ENCODE measurements around the gene TNRC6C. TPM values are rescaled to one million over a fixed set of nuclear protein-coding genes. Genes with fewer than 3 reads are reported as not detected.

Gene TNRC6C
- polyA plus RNA-seq, 3 donors, result 0.38 to 0.80 (median 0.46) TPM

- H3K4me1 Mint-ChIP-seq, result peaks cover 9% of the 10 kb centered on the region
- Histone ChIP-seq H3K4me2 (replicated peaks; ENCODE audit: extremely low read depth, low read length, poor library complexity, severe bottlenecking) (no peak overlapping the region), H3K4me3 (replicated peaks in 1 of 3; ENCODE audit: low read depth in 2 of 3, low read length in 3 of 3) (no peak overlapping the region), H3K79me2 (ENCODE audit: insufficient read depth, low read length) (no peaks in the 10 kb centered on the region), H3K4me1 (ENCODE audit: control insufficient read depth in 1 of 2, insufficient read depth in 2 of 2, low read length in 2 of 2) (peaks cover 9 to 11% of the 10 kb centered on the region in 2 donors), H3K27ac (ENCODE audit: low read depth in 1 of 2, low read length in 2 of 2) (no peak overlapping the region), H2AFZ (ENCODE audit: insufficient read depth, low read depth, low read length, poor library complexity, severe bottlenecking) (no peak overlapping the region), H3K9ac (ENCODE audit: insufficient read depth, low read length, poor library complexity, severe bottlenecking) (no peak overlapping the region), H3K36me3 (replicated peaks in 1 of 2; ENCODE audit: control insufficient read depth in 1 of 2, insufficient read depth in 2 of 2, low read length in 2 of 2) (no peaks in the 10 kb centered on the region), H4K20me1 (ENCODE audit: insufficient read depth, low read length) (no peaks in the 10 kb centered on the region), H3K9me3 (replicated peaks in 1 of 2; ENCODE audit: control insufficient read depth in 1 of 2, insufficient read depth in 1 of 2, low read length in 2 of 2) (peaks cover 4 to 7% of the 10 kb centered on the region in 2 donors), H3K27me3 (ENCODE audit: control insufficient read depth in 2 of 2, insufficient read depth in 2 of 2, low read length in 2 of 2) (peaks cover 71 to 84% of the 10 kb centered on the region in 2 donors)
- peaks cover 74 to 80% (median 80%) of the 10 kb centered on the region in 3 donors for H3K27me3 Mint-ChIP-seq (ENCODE audit: low read depth in 3 of 3)
- peak overlapping the region in 1 of 7 donors; percentile 15 for H3K27ac Mint-ChIP-seq
- no peak for TF ChIP-seq CTCF (IDR thresholded peaks at IDR 0.05)
- no peak for DNase-seq
- peaks cover 0 to 3% of the 10 kb centered on the region in 2 donors for H3K36me3 Mint-ChIP-seq
- peaks cover 5 to 18% (median 10%) of the 10 kb centered on the region in 7 donors for H3K9me3 Mint-ChIP-seq
- H3K4me3 Mint-ChIP-seq, result peak overlapping the region in 1 of 2 donors; percentile 49
- 94% methylated on average over 5 of the region's 5 CpGs for WGBS (ENCODE audit: insufficient coverage)
- intact Hi-C loops (cut with micrococcal nuclease), result loop anchor here in 1 of 2 donors (10.0 kb wide), 1 partner anchor 88 kb away; no protein-coding TSS in a partner anchor
Observed at GRCh38 chr17:77952368-77952767, 6.1 kb upstream of the TNRC6C start.

DNA sequence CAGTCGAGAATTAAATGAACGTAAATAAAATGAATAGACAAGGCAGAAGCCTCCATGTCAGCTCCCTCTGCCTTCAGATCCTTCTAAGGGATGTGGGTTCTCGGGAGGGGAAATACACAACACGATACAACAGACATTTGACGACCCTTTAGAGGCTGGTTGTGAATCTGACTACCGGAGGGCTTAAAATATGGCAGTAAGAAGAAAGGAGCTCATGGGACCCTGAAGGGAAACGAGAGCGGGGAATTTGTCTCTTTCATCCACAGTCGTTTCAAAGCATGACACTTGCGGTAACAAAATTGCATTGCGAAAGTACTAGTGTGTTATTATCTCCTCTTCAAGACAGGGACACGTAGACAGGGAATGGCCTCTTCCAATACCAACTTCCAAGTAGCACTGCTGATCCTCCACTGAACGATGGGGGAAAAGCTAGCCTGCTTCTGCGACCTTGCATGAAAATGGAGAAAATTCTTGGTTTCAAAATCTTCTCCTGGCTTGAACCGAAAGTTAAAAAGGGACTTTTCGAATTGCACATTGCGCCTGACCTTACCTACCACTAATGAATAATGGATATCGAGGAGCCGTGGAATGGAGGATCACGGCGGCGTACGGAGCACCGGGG lies 1.2 kb upstream of the TNRC6C start:
- peak overlapping the region; percentile 70 for H3K9ac ChIP-seq (ENCODE audit: insufficient read depth, low read length, poor library complexity, severe bottlenecking)
- peak; percentile 23 to 69 (median 58) for DNase-seq
- peaks cover 14% of the 10 kb centered on the region for H4K20me1 ChIP-seq (ENCODE audit: insufficient read depth, low read length)
- 0% methylated on average over 8 of the region's 24 CpGs for WGBS (ENCODE audit: insufficient coverage)
- Mint-ChIP-seq H3K4me3 (peak overlapping the region; percentile 86 to 97), H3K27me3 (ENCODE audit: low read depth in 3 of 3) (peaks cover 71 to 77% (median 76%) of the 10 kb centered on the region in 3 donors), H3K36me3 (peaks cover 4 to 17% of the 10 kb centered on the region in 2 donors), H3K4me1 (peaks cover 27% of the 10 kb centered on the region), H3K27ac (peak overlapping the region in 6 of 7 donors; percentile 12 to 91 (median 58)), H3K9me3 (peaks cover 0 to 24% (median 10%) of the 10 kb centered on the region in 7 donors)
- H3K36me3 ChIP-seq (replicated peaks in 1 of 2; ENCODE audit: control insufficient read depth in 1 of 2, insufficient read depth in 2 of 2, low read length in 2 of 2), result no peaks in the 10 kb centered on the region
- H3K4me2 ChIP-seq (replicated peaks; ENCODE audit: extremely low read depth, low read length, poor library complexity, severe bottlenecking), result peak overlapping the region; percentile 99
- intact Hi-C loops (cut with micrococcal nuclease), result loop anchor here (5.0 to 10.0 kb wide), 3 partner anchors 40 to 93 kb away; no protein-coding TSS in a partner anchor
- peak overlapping the region; percentile 59 to 79 (median 74) for H3K4me3 ChIP-seq (replicated peaks in 1 of 3; ENCODE audit: low read depth in 2 of 3, low read length in 3 of 3)
- no peak for TF ChIP-seq CTCF (IDR thresholded peaks at IDR 0.05)
- H3K27ac ChIP-seq (ENCODE audit: low read depth in 1 of 2, low read length in 2 of 2), result peak overlapping the region in 1 of 2 donors; percentile 72
- peaks cover 61 to 76% of the 10 kb centered on the region in 2 donors for H3K27me3 ChIP-seq (ENCODE audit: control insufficient read depth in 2 of 2, insufficient read depth in 2 of 2, low read length in 2 of 2)
- H3K4me1 ChIP-seq (ENCODE audit: control insufficient read depth in 1 of 2, insufficient read depth in 2 of 2, low read length in 2 of 2), result peaks cover 20 to 34% of the 10 kb centered on the region in 2 donors
- peaks cover 15% of the 10 kb centered on the region for H3K79me2 ChIP-seq (ENCODE audit: insufficient read depth, low read length)
- peaks cover 3 to 11% of the 10 kb centered on the region in 2 donors for H3K9me3 ChIP-seq (replicated peaks in 1 of 2; ENCODE audit: control insufficient read depth in 1 of 2, insufficient read depth in 1 of 2, low read length in 2 of 2)
- H2AFZ ChIP-seq (ENCODE audit: insufficient read depth, low read depth, low read length, poor library complexity, severe bottlenecking), result peak overlapping the region; percentile 77

Measured in CD14-positive monocyte (primary cell).